OCI-LY7 (cell line): ENCODE results near the gene ZNF555. TPM values are rescaled to one million over a fixed set of nuclear protein-coding genes. Genes with fewer than 3 reads are reported as not detected.

Experiments used
- BruUV-seq: library from RNA; stranded (reverse); fragments of 400-500 nt; replicated peaks from 2 replicates; lab custom pipeline; 2021; lab: Mats Ljungman, UMichigan
- CTCF ChIA-PET: fragments of 300-600 bp; sonication (Branson Sonifier 250); formaldehyde crosslinking; loops from one replicate; lab custom pipeline; 2022; ENCODE audit warnings: antibody characterized with exemption; ENCODE audit not compliant: unreplicated experiment; lab: Charles Lee
- POLR2A ChIA-PET: fragments of 300-600 bp; sonication (Branson Sonifier 250); formaldehyde crosslinking; loops from one replicate; lab custom pipeline; 2022; ENCODE audit warnings: antibody characterized with exemption; lab: Charles Lee
- DNase-seq: peaks from one replicate; pipeline ENCODE4 v3.0.0-alpha.2; 2015; ENCODE audit warnings: low spot score
- H2AFZ ChIP-seq: fragments of 200-600 bp; sonication (generic), shearing (Covaris generic); 2 replicates; pipeline ENCODE4 v1.6.1; 2014; ENCODE audit warnings: mild to moderate bottlenecking, antibody characterized with exemption, low read length, moderate library complexity
- H3K27ac ChIP-seq: fragments of 200-600 bp; sonication (generic); 2 replicates; pipeline ENCODE4 v1.5.1; 2014; ENCODE audit warnings: mixed run types, low read depth, mild to moderate bottlenecking, moderate library complexity, low read length, inconsistent platforms; ENCODE audit not compliant: poor library complexity, severe bottlenecking
- H3K36me3 ChIP-seq: fragments of 200-600 bp; sonication (generic); 2 replicates; pipeline ENCODE4 v1.6.1; 2014; ENCODE audit warnings: mild to moderate bottlenecking, antibody characterized with exemption, low read length, moderate library complexity, mixed read lengths; ENCODE audit not compliant: insufficient read depth
- H3K4me1 ChIP-seq: fragments of 200-600 bp; sonication (generic); 2 replicates; pipeline ENCODE4 v1.5.1; 2014; ENCODE audit warnings: mild to moderate bottlenecking, low read length; ENCODE audit not compliant: insufficient read depth, poor library complexity, severe bottlenecking
- H3K4me2 ChIP-seq: fragments of 200-600 bp; sonication (generic); 2 replicates; pipeline ENCODE4 v1.6.1; 2014; ENCODE audit warnings: mild to moderate bottlenecking, low read length
- H3K4me3 ChIP-seq: fragments of 200-600 bp; sonication (generic); 2 replicates; pipeline ENCODE4 v1.5.1; 2014; ENCODE audit warnings: mild to moderate bottlenecking, low read depth, low read length; ENCODE audit not compliant: poor library complexity, severe bottlenecking
- H3K79me2 ChIP-seq: fragments of 200-600 bp; sonication (generic); 2 replicates; pipeline ENCODE4 v1.6.1; 2016; ENCODE audit warnings: low read depth, mild to moderate bottlenecking, low read length, moderate library complexity, mixed read lengths; ENCODE audit not compliant: insufficient read depth
- H3K9me2 ChIP-seq: fragments of 200-600 bp; sonication (generic); 2 replicates; pipeline ENCODE4 v1.6.1; 2016; ENCODE audit warnings: mild to moderate bottlenecking, low read length, mixed read lengths; ENCODE audit not compliant: insufficient read depth
- H3K9me3 ChIP-seq: fragments of 200-600 bp; sonication (generic); 2 replicates; pipeline ENCODE4 v1.6.1; 2014; ENCODE audit warnings: mild to moderate bottlenecking, mixed run types, low read length, mixed read lengths
- H4K20me1 ChIP-seq: fragments of 200-600 bp; sonication (generic); 2 replicates; pipeline ENCODE4 v1.6.1; 2014; ENCODE audit warnings: mild to moderate bottlenecking, antibody characterized with exemption, low read length, moderate library complexity, mixed read lengths; ENCODE audit not compliant: insufficient read depth
- CTCF ChIP-seq: fragments of 200-600 bp; sonication (generic); conservative IDR thresholded peaks from 2 replicates; pipeline ENCODE4 v1.5.1; 2014; ENCODE audit warnings: mild to moderate bottlenecking, antibody characterized with exemption, low read length, moderate library complexity, mixed read lengths
- EZH2phosphoT487 ChIP-seq: fragments of 200-600 bp; sonication (generic); IDR thresholded peaks from 2 replicates; pipeline ENCODE4 v1.6.1; 2018; ENCODE audit warnings: low read depth, borderline replicate concordance, mild to moderate bottlenecking, mixed run types, antibody characterized with exemption, low read length, moderate library complexity, mixed read lengths
- intact Hi-C: fragments of 100-400 bp; cut with micrococcal nuclease; formaldehyde crosslinking; loops from one replicate; pipeline ENCODE4 v1.10.0; 2022; ENCODE audit not compliant: unreplicated experiment
- total RNA-seq, 2 experiments: library from RNA; depleted of rRNA in 1 of 2; stranded (reverse); fragments of >200 nt in 1 of 2; shearing (Covaris generic) in 1 of 2; gene quantifications; 2 replicates each; pipeline ENCODE4 v1.2.3, GENCODE V29; 2014 to 2022

The ZNF555 gene
- total RNA-seq, 2 experiments from 2014 or later = 2.4 to 5.1 TPM

- no peaks in the 10 kb centered on the region for H3K79me2 ChIP-seq
- no TSS peak for BruUV-seq
- ChIA-PET CTCF (no interaction called here), POLR2A (no interaction called here)
- H3K36me3 ChIP-seq = peaks cover 96% of the 10 kb centered on the region
- H3K9me2 ChIP-seq = no peaks in the 10 kb centered on the region
- no peaks in the 10 kb centered on the region for H3K4me1 ChIP-seq
- H3K4me3 ChIP-seq = no peak overlapping the region
- H4K20me1 ChIP-seq = no peaks in the 10 kb centered on the region; the same call in 1 of the 2 replicates
- H3K9me3 ChIP-seq = no peaks in the 10 kb centered on the region
- intact Hi-C loops = no loop called here
- no peak for DNase-seq
- no peak overlapping the region for H3K27ac ChIP-seq
- no peak for TF ChIP-seq EZH2phosphoT487
- TF ChIP-seq CTCF = no peak
- H3K4me2 ChIP-seq = no peak overlapping the region
- no peak overlapping the region for H2AFZ ChIP-seq
Measured at GRCh38 chr19:2796659-2797266, 44.5 kb upstream of the ZNF555 start.

- no peak overlapping the region for H3K4me3 ChIP-seq
- intact Hi-C loops = no loop called here
- no peaks in the 10 kb centered on the region for H3K9me3 ChIP-seq
- no peak overlapping the region for H3K27ac ChIP-seq
- peaks cover 95% of the 10 kb centered on the region for H3K36me3 ChIP-seq
- no peaks in the 10 kb centered on the region for H3K9me2 ChIP-seq
- no peak overlapping the region for H3K4me2 ChIP-seq
- ChIA-PET POLR2A (no interaction called here), CTCF (no interaction called here)
- H3K4me1 ChIP-seq = no peaks in the 10 kb centered on the region
- no peaks in the 10 kb centered on the region; the same call in 1 of the 2 replicates for H4K20me1 ChIP-seq
- no TSS peak for BruUV-seq
- no peaks in the 10 kb centered on the region for H3K79me2 ChIP-seq
- no peak for TF ChIP-seq CTCF
- TF ChIP-seq EZH2phosphoT487 = no peak
- DNase-seq = no peak
- no peak overlapping the region for H2AFZ ChIP-seq
Measured at GRCh38 chr19:2797280-2797679, 44.0 kb upstream of the ZNF555 start.

GRCh38 chr19:2798158-2798685 is 43.1 kb upstream of the ZNF555 start:
- H3K4me1 ChIP-seq = no peaks in the 10 kb centered on the region
- ChIA-PET CTCF (no interaction called here), POLR2A (no interaction called here)
- no peak for TF ChIP-seq EZH2phosphoT487
- BruUV-seq = no TSS peak
- H3K4me3 ChIP-seq = no peak overlapping the region
- no peak overlapping the region for H2AFZ ChIP-seq
- no peak overlapping the region for H3K27ac ChIP-seq
- intact Hi-C loops = no loop called here
- no peaks in the 10 kb centered on the region for H3K79me2 ChIP-seq
- DNase-seq = no peak
- no peaks in the 10 kb centered on the region for H3K9me3 ChIP-seq
- peaks cover 96% of the 10 kb centered on the region for H3K36me3 ChIP-seq
- H3K4me2 ChIP-seq = no peak overlapping the region
- no peaks in the 10 kb centered on the region for H3K9me2 ChIP-seq
- H4K20me1 ChIP-seq = no peaks in the 10 kb centered on the region; the same call in 1 of the 2 replicates
